Measurements from ENCODE around the gene SLC7A6. TPM values are rescaled to one million over a fixed set of nuclear protein-coding genes. Genes with fewer than 3 reads are reported as not detected.

The SLC7A6 gene
- total RNA-seq, 2 experiments from 2014 or later = 53.1 to 79.5 TPM

DNA sequence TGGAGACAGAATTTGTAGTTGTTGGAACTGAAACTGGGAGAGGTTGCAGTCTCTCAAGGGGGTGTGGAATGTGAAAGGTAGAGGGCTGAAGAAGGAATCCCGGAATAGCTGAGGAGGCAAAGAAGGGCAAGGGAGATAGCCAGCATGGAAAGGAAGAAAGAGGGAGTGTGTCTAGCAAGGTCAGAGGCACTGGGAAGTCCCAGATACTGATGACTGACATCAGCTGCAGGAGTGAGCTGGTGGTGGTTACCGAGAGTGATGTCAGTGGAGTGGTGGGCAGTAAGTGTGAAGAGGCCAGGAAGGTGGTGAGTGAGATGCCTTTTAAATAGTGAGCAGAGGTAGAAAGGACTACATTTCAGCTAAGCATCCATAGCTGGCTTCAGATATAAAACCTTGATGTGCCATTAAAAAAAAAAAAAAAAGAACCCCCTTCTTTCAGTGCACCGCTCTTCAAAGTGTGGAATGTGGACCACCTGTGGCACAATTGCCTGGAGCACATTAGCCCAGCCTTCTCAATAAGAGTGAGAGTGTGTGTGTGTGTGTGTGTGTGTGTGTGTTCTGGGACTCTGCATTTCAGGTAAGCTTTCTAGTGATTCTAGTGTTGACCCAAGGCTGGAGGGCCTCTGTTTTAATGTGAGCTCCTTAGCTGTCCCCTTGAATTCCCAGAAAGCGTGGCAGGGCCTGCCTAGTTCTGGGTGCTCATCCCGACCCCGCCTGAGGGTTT, 55.0 kb downstream of the SLC7A6 start:
- CTCF ChIA-PET (ENCODE audit: unreplicated experiment) = no interaction called here
- no peak for DNase-seq (ENCODE audit: low spot score)
- no TSS peak for BruUV-seq (replicated peaks)
- intact Hi-C loops (cut with micrococcal nuclease; ENCODE audit: unreplicated experiment) = no loop called here
- Histone ChIP-seq H4K20me1 (ENCODE audit: insufficient read depth, low read length) (no peaks in the 10 kb centered on the region), H3K9me3 (ENCODE audit: low read length) (no peaks in the 10 kb centered on the region), H3K36me3 (ENCODE audit: insufficient read depth, low read length) (peaks cover 81% of the 10 kb centered on the region), H3K4me1 (ENCODE audit: insufficient read depth, low read length, poor library complexity, severe bottlenecking) (no peaks in the 10 kb centered on the region), H3K4me2 (ENCODE audit: low read length) (no peak overlapping the region), H3K27ac (ENCODE audit: low read depth, low read length, poor library complexity, severe bottlenecking) (no peak overlapping the region), H3K4me3 (ENCODE audit: low read depth, low read length, poor library complexity, severe bottlenecking) (no peak overlapping the region), H3K79me2 (ENCODE audit: insufficient read depth, low read depth, low read length) (peaks cover 6% of the 10 kb centered on the region; the same call in 1 of the 2 replicates), H3K9me2 (ENCODE audit: insufficient read depth, low read length) (no peaks in the 10 kb centered on the region), H2AFZ (ENCODE audit: low read length) (no peak overlapping the region)
- POLR2A ChIA-PET = interaction anchor here (0.5 to 0.7 kb wide), 5 partner anchors 17 to 986 kb away, joined by 3 to 4 read pairs (median 4); no protein-coding TSS in a partner anchor
- TF ChIP-seq EZH2phosphoT487 (IDR thresholded peaks at IDR 0.05; ENCODE audit: borderline replicate concordance, low read depth, low read length) = no peak
- TF ChIP-seq, protein P1, sequence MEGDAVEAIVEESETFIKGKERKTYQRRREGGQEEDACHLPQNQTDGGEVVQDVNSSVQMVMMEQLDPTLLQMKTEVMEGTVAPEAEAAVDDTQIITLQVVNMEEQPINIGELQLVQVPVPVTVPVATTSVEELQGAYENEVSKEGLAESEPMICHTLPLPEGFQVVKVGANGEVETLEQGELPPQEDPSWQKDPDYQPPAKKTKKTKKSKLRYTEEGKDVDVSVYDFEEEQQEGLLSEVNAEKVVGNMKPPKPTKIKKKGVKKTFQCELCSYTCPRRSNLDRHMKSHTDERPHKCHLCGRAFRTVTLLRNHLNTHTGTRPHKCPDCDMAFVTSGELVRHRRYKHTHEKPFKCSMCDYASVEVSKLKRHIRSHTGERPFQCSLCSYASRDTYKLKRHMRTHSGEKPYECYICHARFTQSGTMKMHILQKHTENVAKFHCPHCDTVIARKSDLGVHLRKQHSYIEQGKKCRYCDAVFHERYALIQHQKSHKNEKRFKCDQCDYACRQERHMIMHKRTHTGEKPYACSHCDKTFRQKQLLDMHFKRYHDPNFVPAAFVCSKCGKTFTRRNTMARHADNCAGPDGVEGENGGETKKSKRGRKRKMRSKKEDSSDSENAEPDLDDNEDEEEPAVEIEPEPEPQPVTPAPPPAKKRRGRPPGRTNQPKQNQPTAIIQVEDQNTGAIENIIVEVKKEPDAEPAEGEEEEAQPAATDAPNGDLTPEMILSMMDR (conservative IDR thresholded peaks at IDR 0.05; ENCODE audit: low read length) = no peak

DNA sequence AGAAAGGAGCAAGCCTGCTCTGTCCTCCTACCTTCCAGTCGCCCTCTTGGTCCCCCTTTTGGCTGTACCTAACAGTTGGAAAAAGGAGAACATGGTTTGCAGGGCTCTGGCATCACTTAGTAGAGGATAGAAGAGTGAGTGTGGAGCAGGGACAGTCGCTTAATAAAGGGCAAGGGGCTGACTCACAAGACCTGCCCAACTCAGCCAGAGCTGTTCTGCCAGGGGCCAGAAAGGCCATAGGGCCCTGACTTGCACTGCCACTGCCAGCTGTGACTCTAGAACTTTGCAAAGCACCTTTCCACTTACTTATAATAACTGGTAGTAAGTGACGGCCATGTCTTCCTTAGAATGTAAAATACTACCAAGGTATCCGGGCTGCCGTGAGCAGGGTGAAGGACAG, 60.0 kb downstream of the SLC7A6 start:
- CTCF ChIA-PET (ENCODE audit: unreplicated experiment) = no interaction called here
- POLR2A ChIA-PET = interaction anchor here (0.5 kb wide), 1 partner anchor 10 kb away, joined by 3 read pairs; no protein-coding TSS in a partner anchor
- Histone ChIP-seq H2AFZ (ENCODE audit: low read length) (no peak overlapping the region), H3K4me3 (ENCODE audit: low read depth, low read length, poor library complexity, severe bottlenecking) (no peak overlapping the region), H3K9me2 (ENCODE audit: insufficient read depth, low read length) (no peaks in the 10 kb centered on the region), H3K36me3 (ENCODE audit: insufficient read depth, low read length) (peaks cover 89% of the 10 kb centered on the region), H3K4me1 (ENCODE audit: insufficient read depth, low read length, poor library complexity, severe bottlenecking) (peaks cover 15% of the 10 kb centered on the region), H3K4me2 (ENCODE audit: low read length) (no peak overlapping the region), H3K79me2 (ENCODE audit: insufficient read depth, low read depth, low read length) (no peaks in the 10 kb centered on the region), H4K20me1 (ENCODE audit: insufficient read depth, low read length) (no peaks in the 10 kb centered on the region), H3K27ac (ENCODE audit: low read depth, low read length, poor library complexity, severe bottlenecking) (no peak overlapping the region), H3K9me3 (ENCODE audit: low read length) (no peaks in the 10 kb centered on the region)
- intact Hi-C loops (cut with micrococcal nuclease; ENCODE audit: unreplicated experiment) = no loop called here
- TF ChIP-seq, protein P1 (conservative IDR thresholded peaks at IDR 0.05; ENCODE audit: low read length) = no peak
- TF ChIP-seq EZH2phosphoT487 (IDR thresholded peaks at IDR 0.05; ENCODE audit: borderline replicate concordance, low read depth, low read length) = no peak
- no peak for DNase-seq (ENCODE audit: low spot score)
- BruUV-seq (replicated peaks) = no TSS peak

DNA sequence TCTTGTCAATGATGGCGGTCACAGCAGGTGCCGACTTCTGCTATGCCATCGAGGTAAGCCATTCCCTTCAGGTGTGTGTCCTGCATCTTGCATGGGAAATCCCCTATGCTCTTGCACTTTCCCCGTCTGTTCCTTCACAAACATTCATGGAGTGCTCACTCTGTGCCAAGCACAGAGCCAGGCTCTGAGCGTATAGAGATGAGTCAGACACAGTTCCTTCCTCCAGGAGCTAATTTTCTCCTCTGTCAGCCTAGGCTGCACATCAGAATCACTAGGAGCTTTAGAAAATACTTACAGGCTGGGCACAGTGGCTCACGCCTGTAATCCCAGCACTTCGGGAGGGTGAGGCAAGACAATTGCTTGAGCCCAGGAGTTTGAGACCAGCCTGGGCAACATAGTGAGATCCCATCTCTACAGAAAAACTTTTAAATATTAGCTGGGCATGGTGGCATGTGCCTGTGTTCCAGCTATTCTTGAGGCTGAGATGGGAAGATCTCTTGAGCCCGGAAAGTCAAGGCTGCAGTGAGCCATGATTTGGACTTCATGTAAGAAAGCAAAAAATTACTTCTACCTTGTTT, 60.5 kb downstream of the SLC7A6 start:
- CTCF ChIA-PET (ENCODE audit: unreplicated experiment) = no interaction called here
- DNase-seq (ENCODE audit: low spot score) = no peak
- Histone ChIP-seq H3K4me3 (ENCODE audit: low read depth, low read length, poor library complexity, severe bottlenecking) (no peak overlapping the region), H4K20me1 (ENCODE audit: insufficient read depth, low read length) (no peaks in the 10 kb centered on the region), H3K9me2 (ENCODE audit: insufficient read depth, low read length) (no peaks in the 10 kb centered on the region), H3K36me3 (ENCODE audit: insufficient read depth, low read length) (peaks cover 89% of the 10 kb centered on the region), H3K79me2 (ENCODE audit: insufficient read depth, low read depth, low read length) (no peaks in the 10 kb centered on the region), H2AFZ (ENCODE audit: low read length) (no peak overlapping the region), H3K4me1 (ENCODE audit: insufficient read depth, low read length, poor library complexity, severe bottlenecking) (peaks cover 15% of the 10 kb centered on the region), H3K9me3 (ENCODE audit: low read length) (no peaks in the 10 kb centered on the region), H3K27ac (ENCODE audit: low read depth, low read length, poor library complexity, severe bottlenecking) (no peak overlapping the region), H3K4me2 (ENCODE audit: low read length) (no peak overlapping the region)
- TF ChIP-seq, protein P1 (conservative IDR thresholded peaks at IDR 0.05; ENCODE audit: low read length) = no peak
- no peak for TF ChIP-seq EZH2phosphoT487 (IDR thresholded peaks at IDR 0.05; ENCODE audit: borderline replicate concordance, low read depth, low read length)
- POLR2A ChIA-PET = no interaction called here
- intact Hi-C loops (cut with micrococcal nuclease; ENCODE audit: unreplicated experiment) = no loop called here
- BruUV-seq (replicated peaks) = no TSS peak

Data from OCI-LY7 (cell line).